Astrocyte (in vitro differentiated cells and primary cell): ENCODE results near the gene KRT77. TPM values are rescaled to one million over a fixed set of nuclear protein-coding genes. Genes with fewer than 3 reads are reported as not detected.

Experiments
- DNase-seq: peaks from one replicate; pipeline ENCODE4 v3.0.0-alpha.2; 2010; ENCODE audit warnings: low read depth
- FAIRE-seq: peaks from 2 replicates; lab custom pipeline; 2011; peaks lifted over from hg19 to GRCh38; lab: Jason Lieb, UNC
- H2AFZ ChIP-seq: 2 replicates; pipeline ENCODE4 v1.6.0; 2012; ENCODE audit warnings: low read depth, low read length, inconsistent platforms
- H3K27ac ChIP-seq: 2 replicates; pipeline ENCODE4 v1.5.1; 2011; ENCODE audit warnings: low read depth, low read length, inconsistent platforms
- H3K27me3 ChIP-seq: 2 replicates; pipeline ENCODE4 v1.6.0; 2011; ENCODE audit warnings: low read length, inconsistent platforms; ENCODE audit not compliant: insufficient read depth
- H3K36me3 ChIP-seq: 2 replicates; pipeline ENCODE4 v1.5.1; 2011; ENCODE audit warnings: low read length, inconsistent platforms; ENCODE audit not compliant: insufficient read depth
- H3K4me1 ChIP-seq: 2 replicates; pipeline ENCODE4 v1.5.1; 2011; ENCODE audit warnings: low read length, inconsistent platforms; ENCODE audit not compliant: insufficient read depth
- H3K4me2 ChIP-seq: 2 replicates; pipeline ENCODE4 v1.6.0; 2012; ENCODE audit warnings: low read length, inconsistent platforms
- H3K4me3 ChIP-seq: 2 replicates; pipeline ENCODE4 v1.5.1; 2011; ENCODE audit warnings: low read depth, mild to moderate bottlenecking, low read length, inconsistent platforms; ENCODE audit not compliant: insufficient read depth
- H3K79me2 ChIP-seq: 2 replicates; pipeline ENCODE4 v1.6.0; 2012; ENCODE audit warnings: mild to moderate bottlenecking, low read length, inconsistent platforms; ENCODE audit not compliant: insufficient read depth
- H3K9ac ChIP-seq: 2 replicates; pipeline ENCODE4 v1.6.0; 2012; ENCODE audit warnings: mild to moderate bottlenecking, low read length, inconsistent platforms
- H3K9me3 ChIP-seq: 2 replicates; pipeline ENCODE4 v1.5.1; 2012; ENCODE audit warnings: low read depth, mild to moderate bottlenecking, low read length, inconsistent platforms; ENCODE audit not compliant: insufficient read depth
- H4K20me1 ChIP-seq: 2 replicates; pipeline ENCODE4 v1.6.0; 2012; ENCODE audit warnings: low read length, inconsistent platforms; ENCODE audit not compliant: insufficient read depth
- H3K27ac Mint-ChIP-seq: one replicate; pipeline ENCODE4 v1.8.0; 2021; ENCODE audit warnings: mild to moderate bottlenecking, mixed read lengths; ENCODE audit not compliant: unreplicated experiment
- H3K27me3 Mint-ChIP-seq: one replicate; pipeline ENCODE4 v1.8.0; 2021; ENCODE audit warnings: low read depth, mixed read lengths; ENCODE audit not compliant: unreplicated experiment
- H3K36me3 Mint-ChIP-seq: one replicate; pipeline ENCODE4 v1.8.0; 2021; ENCODE audit warnings: low read depth, mixed read lengths; ENCODE audit not compliant: unreplicated experiment
- H3K4me1 Mint-ChIP-seq: one replicate; pipeline ENCODE4 v1.8.0; 2021; ENCODE audit warnings: low read depth, mixed read lengths; ENCODE audit not compliant: unreplicated experiment
- H3K4me3 Mint-ChIP-seq: one replicate; pipeline ENCODE4 v1.8.0; 2021; ENCODE audit warnings: mild to moderate bottlenecking, moderate library complexity, mixed read lengths; ENCODE audit not compliant: unreplicated experiment
- H3K9me3 Mint-ChIP-seq: one replicate; pipeline ENCODE4 v1.8.0; 2021; ENCODE audit warnings: mild to moderate bottlenecking, mixed read lengths; ENCODE audit not compliant: unreplicated experiment
- CTCF ChIP-seq: IDR thresholded peaks from 2 replicates; pipeline ENCODE4 v1.5.1; 2011; ENCODE audit warnings: low read depth, mild to moderate bottlenecking, inconsistent platforms, low read length, moderate library complexity; ENCODE audit not compliant: insufficient read depth
- EZH2 ChIP-seq: IDR thresholded peaks from 2 replicates; pipeline ENCODE4 v1.6.1; 2012; ENCODE audit warnings: mild to moderate bottlenecking, low read length, inconsistent platforms; ENCODE audit not compliant: insufficient read depth
- total RNA-seq: library from RNA; stranded (reverse); gene quantifications from 2 replicates; pipeline ENCODE4 v1.2.1, GENCODE V29; 2021

The KRT77 gene
- total RNA-seq, 1 donor from 2014 or later: not detected

- peaks cover 82% of the 10 kb centered on the region for H3K27me3 Mint-ChIP-seq
- no peak overlapping the region for H3K9ac ChIP-seq
- H3K36me3 Mint-ChIP-seq: no peaks in the 10 kb centered on the region
- no peak overlapping the region for H3K27ac Mint-ChIP-seq
- no peaks in the 10 kb centered on the region for H4K20me1 ChIP-seq
- FAIRE-seq: no peak
- no peaks in the 10 kb centered on the region for H3K9me3 ChIP-seq
- H2AFZ ChIP-seq: no peak overlapping the region
- no peak overlapping the region for H3K4me3 Mint-ChIP-seq
- no peak overlapping the region for H3K4me3 ChIP-seq
- no peaks in the 10 kb centered on the region for H3K79me2 ChIP-seq
- TF ChIP-seq CTCF (no peak), EZH2 (no peak)
- DNase-seq: no peak
- no peak overlapping the region for H3K4me2 ChIP-seq
- peaks cover 1% of the 10 kb centered on the region for H3K4me1 Mint-ChIP-seq
- no peaks in the 10 kb centered on the region for H3K4me1 ChIP-seq
- no peaks in the 10 kb centered on the region for H3K36me3 ChIP-seq
- peaks cover 25% of the 10 kb centered on the region for H3K27me3 ChIP-seq
- no peak overlapping the region for H3K27ac ChIP-seq
- H3K9me3 Mint-ChIP-seq: peaks cover 1% of the 10 kb centered on the region
Measured at GRCh38 chr12:52659951-52660350, 43.4 kb downstream of the KRT77 start.

GRCh38 chr12:52659395-52659794 lies 43.9 kb downstream of the KRT77 start:
- Histone ChIP-seq H3K9me3 (no peaks in the 10 kb centered on the region), H3K4me1 (no peaks in the 10 kb centered on the region), H3K4me3 (no peak overlapping the region), H3K4me2 (no peak overlapping the region), H3K36me3 (no peaks in the 10 kb centered on the region), H3K79me2 (no peaks in the 10 kb centered on the region), H2AFZ (no peak overlapping the region), H3K27ac (no peak overlapping the region), H4K20me1 (no peaks in the 10 kb centered on the region), H3K27me3 (peaks cover 29% of the 10 kb centered on the region), H3K9ac (no peak overlapping the region)
- peaks cover 1% of the 10 kb centered on the region for H3K4me1 Mint-ChIP-seq
- no peaks in the 10 kb centered on the region for H3K36me3 Mint-ChIP-seq
- H3K9me3 Mint-ChIP-seq: peaks cover 1% of the 10 kb centered on the region
- H3K27me3 Mint-ChIP-seq: peaks cover 80% of the 10 kb centered on the region
- DNase-seq (no peak), FAIRE-seq (no peak)
- no peak overlapping the region for H3K27ac Mint-ChIP-seq
- no peak for TF ChIP-seq CTCF
- TF ChIP-seq EZH2: no peak
- no peak overlapping the region for H3K4me3 Mint-ChIP-seq

- FAIRE-seq: no peak
- Mint-ChIP-seq H3K9me3 (no peaks in the 10 kb centered on the region), H3K4me3 (no peak overlapping the region), H3K27ac (no peak overlapping the region), H3K36me3 (no peaks in the 10 kb centered on the region), H3K4me1 (peaks cover 1% of the 10 kb centered on the region), H3K27me3 (peaks cover 73% of the 10 kb centered on the region)
- H3K4me2 ChIP-seq: no peak overlapping the region
- H3K79me2 ChIP-seq: no peaks in the 10 kb centered on the region
- no peak for DNase-seq
- no peak overlapping the region for H3K9ac ChIP-seq
- peaks cover 27% of the 10 kb centered on the region for H3K27me3 ChIP-seq
- H3K9me3 ChIP-seq: no peaks in the 10 kb centered on the region
- H3K36me3 ChIP-seq: no peaks in the 10 kb centered on the region
- H4K20me1 ChIP-seq: no peaks in the 10 kb centered on the region
- H2AFZ ChIP-seq: no peak overlapping the region
- H3K4me3 ChIP-seq: no peak overlapping the region
- TF ChIP-seq CTCF (no peak), EZH2 (no peak)
- H3K27ac ChIP-seq: no peak overlapping the region
- no peaks in the 10 kb centered on the region for H3K4me1 ChIP-seq
Measured at GRCh38 chr12:52658196-52658595, 45.1 kb downstream of the KRT77 start.
